Gastroesophageal sphincter (tissue), 3 donors: ENCODE data around the gene ASPRV1.
"Not testable (repeated sequence)": the region's sequence is repeated elsewhere in the genome, so short reads cannot be mapped to it uniquely, and the experiment has no call there.

Source experiments
- CTCF ChIP-seq, 4 experiments: fragments of 200-600 bp in 2 of 4; fragments of 450-650 bp in 2 of 4; sonication (generic) in 1 of 4; IDR thresholded peaks; one replicate each; pipeline ENCODE4 v1.5.1; 2017 to 2019; ENCODE audit warnings: antibody characterized with exemption in 4 of 4, mild to moderate bottlenecking in 2 of 4, moderate library complexity in 2 of 4
- EP300 ChIP-seq: sonication (generic); formaldehyde crosslinking; IDR thresholded peaks from one replicate; pipeline ENCODE4 v1.6.1; 2017; ENCODE audit warnings: antibody characterized with exemption, mild to moderate bottlenecking
- POLR2A ChIP-seq, 2 donors: fragments of 450-650 bp; IDR thresholded peaks; one replicate each; pipeline ENCODE4 v1.6.1; 2017; ENCODE audit warnings: antibody characterized with exemption in 2 of 2, mild to moderate bottlenecking in 2 of 2, moderate library complexity in 1 of 2
- POLR2AphosphoS5 ChIP-seq: sonication (generic); formaldehyde crosslinking; IDR thresholded peaks from one replicate; pipeline ENCODE4 v1.6.1; 2017; ENCODE audit warnings: antibody characterized with exemption

DNA sequence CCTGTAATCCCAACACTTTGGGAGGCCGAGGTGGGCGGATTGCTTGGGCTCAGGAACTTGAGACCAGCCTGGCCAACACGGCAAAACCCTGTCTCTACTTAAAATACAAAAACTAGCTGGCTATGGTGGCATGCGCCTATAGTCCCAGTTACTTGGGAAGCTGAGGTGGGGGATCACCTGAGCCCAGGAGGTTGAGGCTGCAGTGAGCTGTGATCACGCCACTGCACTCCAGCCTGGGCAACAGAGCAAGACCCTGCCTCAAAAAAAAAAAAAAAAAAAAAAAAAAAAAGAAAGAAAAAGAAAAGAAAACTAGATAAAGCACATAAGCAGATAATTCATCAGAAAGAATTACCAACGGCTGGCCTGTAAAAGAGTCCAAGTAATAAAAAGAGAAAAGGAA lies 39.1 kb upstream of the ASPRV1 start:
- not testable (repeated sequence) for TF ChIP-seq CTCF (IDR thresholded peaks at IDR 0.05); POLR2AphosphoS5; POLR2A (IDR thresholded peaks at IDR 0.05); EP300
